AG04449 (cell line): ENCODE results near the gene MAG.

Experiments
- CTCF ChIA-PET: fragments of 350-600 bp; formaldehyde crosslinking; extraction: SDS; loops from one replicate; lab custom pipeline; 2021; ENCODE audit warnings: antibody characterized with exemption; lab: Yijun Ruan, JAX
- POLR2A ChIA-PET: fragments of 400-600, 350-600 bp; formaldehyde crosslinking; extraction: SDS; loops from one replicate; lab custom pipeline; 2020; ENCODE audit warnings: antibody characterized with exemption, inconsistent platforms; lab: Yijun Ruan, JAX
- DNase-seq: peaks from one replicate; pipeline ENCODE4 v3.0.0-alpha.2; 2010; ENCODE audit warnings: low read depth, low spot score
- H3K4me3 ChIP-seq: 2 replicates; pipeline ENCODE4 v1.5.1; 2011; ENCODE audit warnings: low read depth, mild to moderate bottlenecking, control low read depth, low read length
- CTCF ChIP-seq: IDR thresholded peaks from one replicate; pipeline ENCODE4 v1.5.1; 2011; ENCODE audit warnings: mild to moderate bottlenecking, moderate library complexity, low read length, control low read depth, inconsistent platforms; ENCODE audit not compliant: insufficient read depth; ENCODE audit errors: missing control alignments

Gene MAG

GRCh38 chr19:35341565-35342225 is 49.7 kb downstream of the MAG start:
- POLR2A ChIA-PET, result no interaction called here
- no peak overlapping the region for H3K4me3 ChIP-seq
- no peak for TF ChIP-seq CTCF
- no peak for DNase-seq
- CTCF ChIA-PET, result no interaction called here

DNA sequence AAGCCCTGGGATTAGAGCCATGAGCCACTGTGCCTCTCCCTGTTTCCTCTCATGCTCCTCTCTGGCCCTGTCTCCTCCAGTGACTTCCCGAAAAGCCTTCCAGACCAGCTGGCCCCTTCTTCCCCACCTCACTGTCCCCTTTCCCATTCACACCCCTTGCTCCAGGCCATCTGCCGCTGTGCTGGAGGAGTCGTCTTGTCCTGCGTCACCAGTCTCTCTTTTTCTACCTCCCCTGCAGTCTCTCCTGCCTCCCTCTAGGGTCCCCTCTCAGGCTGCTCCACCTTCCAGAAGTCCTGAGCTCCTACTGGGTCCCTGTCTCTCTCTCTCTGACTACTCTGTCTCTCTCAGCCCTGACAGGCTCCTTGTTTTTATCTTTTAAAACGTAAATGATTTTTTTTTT is 50.5 kb downstream of the MAG start:
- POLR2A ChIA-PET, result no interaction called here
- CTCF ChIA-PET, result interaction anchor here (0.6 to 1.0 kb wide), 2 partner anchors 9 to 10 kb away, joined by 3 read pairs; no protein-coding TSS in a partner anchor

GRCh38 chr19:35344511-35345031 is 52.6 kb downstream of the MAG start:
- POLR2A ChIA-PET, result no interaction called here
- CTCF ChIA-PET, result interaction anchor here (0.9 kb wide), 1 partner anchor 9 kb away, joined by 5 read pairs; no protein-coding TSS in a partner anchor
- no peak for DNase-seq
- TF ChIP-seq CTCF, result no peak
- no peak overlapping the region for H3K4me3 ChIP-seq

More for the DNA sequence above, 50.5 kb downstream of the MAG start:
- H3K4me3 ChIP-seq, result no peak overlapping the region
- no peak for TF ChIP-seq CTCF
- no peak for DNase-seq

GRCh38 chr19:35345671-35346111 is 53.7 kb downstream of the MAG start:
- ChIA-PET POLR2A (no interaction called here), CTCF (no interaction called here)
- no peak for DNase-seq
- H3K4me3 ChIP-seq, result no peak overlapping the region
- no peak for TF ChIP-seq CTCF

DNA sequence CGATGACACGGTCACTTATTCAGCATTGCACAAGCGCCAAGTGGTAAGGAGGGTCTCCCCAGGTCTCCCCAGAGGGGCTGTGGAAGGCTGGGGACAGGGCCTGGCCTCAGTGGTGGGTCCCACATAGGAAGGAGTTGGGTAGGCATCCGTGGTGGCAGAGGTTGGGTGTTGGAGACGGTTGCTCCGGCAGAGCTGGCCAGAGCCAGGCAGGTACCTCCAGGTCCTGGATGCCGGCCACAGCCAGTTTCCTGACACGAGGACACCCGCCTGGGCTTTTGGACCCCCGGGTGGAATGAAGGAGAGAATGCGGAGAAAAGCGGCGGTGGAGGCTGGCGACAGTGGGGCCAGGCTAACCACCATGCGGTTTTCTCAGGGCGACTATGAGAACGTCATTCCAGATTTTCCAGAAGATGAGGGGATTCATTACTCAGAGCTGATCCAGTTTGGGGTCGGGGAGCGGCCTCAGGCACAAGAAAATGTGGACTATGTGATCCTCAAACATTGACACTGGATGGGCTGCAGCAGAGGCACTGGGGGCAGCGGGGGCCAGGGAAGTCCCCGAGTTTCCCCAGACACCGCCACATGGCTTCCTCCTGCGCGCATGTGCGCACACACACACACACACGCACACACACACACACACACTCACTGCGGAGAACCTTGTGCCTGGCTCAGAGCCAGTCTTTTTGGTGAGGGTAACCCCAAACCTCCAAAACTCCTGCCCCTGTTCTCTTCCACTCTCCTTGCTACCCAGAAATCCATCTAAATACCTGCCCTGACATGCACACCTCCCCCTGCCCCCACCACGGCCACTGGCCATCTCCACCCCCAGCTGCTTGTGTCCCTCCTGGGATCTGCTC is 54.5 kb downstream of the MAG start:
- H3K4me3 ChIP-seq, result no peak overlapping the region
- POLR2A ChIA-PET, result no interaction called here
- CTCF ChIA-PET, result no interaction called here
- no peak for TF ChIP-seq CTCF
- DNase-seq, result no peak
